ENCODE data around the gene TTC39C.
A peak's percentile ranks its signal among the peaks of the same experiment; 100 is the strongest.
"Not testable (repeated sequence)": the region's sequence is repeated elsewhere in the genome, so short reads cannot be mapped to it uniquely, and the experiment has no call there.

TTC39C gene

GRCh38 chr18:24071779-24072178 is 57.2 kb downstream of the TTC39C start:
- no peak for DNase-seq (ENCODE audit: low spot score)
- no peak overlapping the region for H3K4me3 ChIP-seq

GRCh38 chr18:24072743-24073142 is 58.2 kb downstream of the TTC39C start:
- no peak overlapping the region for H3K27ac ChIP-seq
- no peak overlapping the region for H3K4me3 ChIP-seq
- TF ChIP-seq CTCF (IDR thresholded peaks at IDR 0.05): no peak
- no peak for DNase-seq (ENCODE audit: low spot score)

More at GRCh38 chr18:24071779-24072178, 57.2 kb downstream of the TTC39C start:
- TF ChIP-seq CTCF (IDR thresholded peaks at IDR 0.05): no peak
- H3K27ac ChIP-seq: no peak overlapping the region

GRCh38 chr18:24073791-24074190 is 59.2 kb downstream of the TTC39C start:
- no peak overlapping the region for H3K4me3 ChIP-seq
- no peak for DNase-seq (ENCODE audit: low spot score)

GRCh38 chr18:24074757-24075156 is 60.2 kb downstream of the TTC39C start:
- not testable (repeated sequence) for H3K4me3 ChIP-seq; DNase-seq (ENCODE audit: low spot score); H3K27ac ChIP-seq

More at GRCh38 chr18:24073791-24074190, 59.2 kb downstream of the TTC39C start:
- TF ChIP-seq CTCF (IDR thresholded peaks at IDR 0.05): no peak
- H3K27ac ChIP-seq: no peak overlapping the region

GRCh38 chr18:24075767-24076597 is 61.4 kb downstream of the TTC39C start:
- DNase-seq (ENCODE audit: low spot score): peak; percentile 83
- Histone ChIP-seq H3K27ac (peak overlapping the region; percentile 55 to 63), H3K4me3 (no peak overlapping the region)
- TF ChIP-seq CTCF (IDR thresholded peaks at IDR 0.05): no peak

- no peak overlapping the region for H3K4me3 ChIP-seq
- no peak for TF ChIP-seq CTCF (IDR thresholded peaks at IDR 0.05)
- no peak for DNase-seq (ENCODE audit: low spot score)
- peak overlapping the region in 1 of 2 donors; percentile 16 for H3K27ac ChIP-seq
These were observed 62.4 kb downstream of the TTC39C start for GRCh38 chr18:24076950-24077349.

GRCh38 chr18:24078391-24078790 is 63.8 kb downstream of the TTC39C start:
- TF ChIP-seq CTCF (IDR thresholded peaks at IDR 0.05): no peak

More at GRCh38 chr18:24078391-24078790, 63.8 kb downstream of the TTC39C start:
- H3K27ac ChIP-seq: no peak overlapping the region
- DNase-seq (ENCODE audit: low spot score): no peak
- H3K4me3 ChIP-seq: no peak overlapping the region
